Vagina (tissue), 2 donors: ENCODE data around the gene GALNT11. TPM values are rescaled to one million over a fixed set of nuclear protein-coding genes. Genes with fewer than 3 reads are reported as not detected.

Experiments used
- DNase-seq, 2 donors: peaks; one replicate each; pipeline ENCODE4 v3.0.0-alpha.2; 2017; ENCODE audit errors: extremely low spot score in 2 of 2
- H3K27ac ChIP-seq: fragments of 200-600 bp; sonication (generic); one replicate; pipeline ENCODE4 v1.5.1; 2019
- H3K27me3 ChIP-seq: fragments of 200-600 bp; sonication (generic); one replicate; pipeline ENCODE4 v1.5.1; 2019
- H3K36me3 ChIP-seq, 2 donors: fragments of 200-600 bp; sonication (generic); one replicate each; pipeline ENCODE4 v1.5.1; 2017 to 2019
- H3K4me1 ChIP-seq: fragments of 200-600 bp; sonication (generic); one replicate; pipeline ENCODE4 v1.5.1; 2019
- H3K4me3 ChIP-seq, 2 donors: fragments of 200-600 bp; sonication (generic); 1 replicate in 1 of 2; 2 replicates in 1 of 2; pipeline ENCODE4 v1.5.1; 2016 to 2019
- H3K9me3 ChIP-seq: fragments of 200-600 bp; sonication (generic); one replicate; pipeline ENCODE4 v1.5.1; 2019
- POLR2A ChIP-seq, 2 donors: fragments of 450-650 bp; IDR thresholded peaks; one replicate each; pipeline ENCODE4 v1.6.1; 2017; ENCODE audit warnings: antibody characterized with exemption in 2 of 2, mild to moderate bottlenecking in 2 of 2, moderate library complexity in 2 of 2
- POLR2AphosphoS5 ChIP-seq, 2 donors: sonication (generic); formaldehyde crosslinking; IDR thresholded peaks; one replicate each; pipeline ENCODE4 v1.9.0; 2017; ENCODE audit warnings: antibody characterized with exemption in 2 of 2, mild to moderate bottlenecking in 2 of 2, low read depth in 1 of 2; ENCODE audit not compliant: insufficient read depth in 1 of 2
- intact Hi-C: fragments of 100-400 bp; cut with DNase I; formaldehyde crosslinking; loops from one replicate; pipeline ENCODE4 v1.15.1; 2023
- total RNA-seq: library from RNA; depleted of rRNA; stranded (reverse); fragments of >200 nt; gene quantifications from one replicate; pipeline ENCODE4 v1.2.3, GENCODE V29; 2016
- TF ChIP-seq, protein P1 (sequence below), 3 experiments: fragments of 450-650 bp in 2 of 3; fragments of 200-600 bp in 1 of 3; sonication (generic) in 1 of 3; IDR thresholded peaks; one replicate each; pipeline ENCODE4 v1.5.1; 2017 to 2019; ENCODE audit warnings: antibody characterized with exemption in 3 of 3, mild to moderate bottlenecking in 2 of 3, moderate library complexity in 2 of 3

Gene GALNT11
- total RNA-seq, 1 donor from 2014 or later, result 46.9 TPM

DNA sequence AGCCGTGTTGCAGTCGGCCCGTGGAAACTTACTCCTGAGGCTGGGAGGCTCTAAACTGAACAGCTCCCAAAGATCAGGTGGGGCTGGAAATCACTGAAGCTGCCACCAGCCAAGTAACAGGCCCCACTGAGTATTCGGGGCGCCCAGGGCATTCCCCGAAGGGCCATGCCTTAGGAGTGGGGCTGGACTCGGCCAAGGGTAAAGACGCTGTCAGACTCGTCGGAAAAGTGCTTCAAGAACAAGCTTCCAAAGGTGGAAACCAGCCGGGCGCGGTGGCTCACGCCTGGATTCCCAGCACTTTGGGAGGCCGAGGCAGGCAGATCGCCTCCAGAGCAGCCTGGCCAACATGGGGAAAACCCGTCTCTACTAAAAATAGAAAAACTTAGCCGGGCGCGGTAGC lies 102.8 kb downstream of the GALNT11 start:
- intact Hi-C loops, result no loop called here
- peaks cover 0 to 27% of the 10 kb centered on the region in 2 donors for H3K36me3 ChIP-seq

GRCh38 chr7:152128741-152129461 lies 103.4 kb downstream of the GALNT11 start:
- H3K9me3 ChIP-seq, result no peaks in the 10 kb centered on the region
- no peak for TF ChIP-seq POLR2A (IDR thresholded peaks at IDR 0.05)
- H3K27ac ChIP-seq, result no peak overlapping the region
- intact Hi-C loops, result no loop called here
- no peak for DNase-seq
- H3K4me3 ChIP-seq, result no peak overlapping the region
- H3K27me3 ChIP-seq, result no peaks in the 10 kb centered on the region
- peaks cover 0 to 21% of the 10 kb centered on the region in 2 donors for H3K36me3 ChIP-seq
- H3K4me1 ChIP-seq, result no peaks in the 10 kb centered on the region

More for the DNA sequence above, 102.8 kb downstream of the GALNT11 start:
- TF ChIP-seq POLR2AphosphoS5 (IDR thresholded peaks at IDR 0.05; ENCODE audit: insufficient read depth in 1 of 2, low read depth in 1 of 2) (no peak), POLR2A (IDR thresholded peaks at IDR 0.05) (no peak)
- TF ChIP-seq, protein P1, sequence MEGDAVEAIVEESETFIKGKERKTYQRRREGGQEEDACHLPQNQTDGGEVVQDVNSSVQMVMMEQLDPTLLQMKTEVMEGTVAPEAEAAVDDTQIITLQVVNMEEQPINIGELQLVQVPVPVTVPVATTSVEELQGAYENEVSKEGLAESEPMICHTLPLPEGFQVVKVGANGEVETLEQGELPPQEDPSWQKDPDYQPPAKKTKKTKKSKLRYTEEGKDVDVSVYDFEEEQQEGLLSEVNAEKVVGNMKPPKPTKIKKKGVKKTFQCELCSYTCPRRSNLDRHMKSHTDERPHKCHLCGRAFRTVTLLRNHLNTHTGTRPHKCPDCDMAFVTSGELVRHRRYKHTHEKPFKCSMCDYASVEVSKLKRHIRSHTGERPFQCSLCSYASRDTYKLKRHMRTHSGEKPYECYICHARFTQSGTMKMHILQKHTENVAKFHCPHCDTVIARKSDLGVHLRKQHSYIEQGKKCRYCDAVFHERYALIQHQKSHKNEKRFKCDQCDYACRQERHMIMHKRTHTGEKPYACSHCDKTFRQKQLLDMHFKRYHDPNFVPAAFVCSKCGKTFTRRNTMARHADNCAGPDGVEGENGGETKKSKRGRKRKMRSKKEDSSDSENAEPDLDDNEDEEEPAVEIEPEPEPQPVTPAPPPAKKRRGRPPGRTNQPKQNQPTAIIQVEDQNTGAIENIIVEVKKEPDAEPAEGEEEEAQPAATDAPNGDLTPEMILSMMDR (IDR thresholded peaks at IDR 0.05), result no peak
- H3K9me3 ChIP-seq, result no peaks in the 10 kb centered on the region
- H3K4me1 ChIP-seq, result no peaks in the 10 kb centered on the region
- H3K27me3 ChIP-seq, result no peaks in the 10 kb centered on the region
- H3K27ac ChIP-seq, result no peak overlapping the region
- DNase-seq, result no peak
- no peak overlapping the region for H3K4me3 ChIP-seq

GRCh38 chr7:152129682-152130081 lies 104.2 kb downstream of the GALNT11 start:
- H3K4me3 ChIP-seq, result no peak overlapping the region
- no peak overlapping the region for H3K27ac ChIP-seq
- TF ChIP-seq, protein P1 (IDR thresholded peaks at IDR 0.05), result no peak
- TF ChIP-seq POLR2AphosphoS5 (IDR thresholded peaks at IDR 0.05; ENCODE audit: insufficient read depth in 1 of 2, low read depth in 1 of 2), result no peak
- no peaks in the 10 kb centered on the region for H3K9me3 ChIP-seq
- peaks cover 0 to 13% of the 10 kb centered on the region in 2 donors for H3K36me3 ChIP-seq
- DNase-seq, result no peak
- no peaks in the 10 kb centered on the region for H3K27me3 ChIP-seq
- H3K4me1 ChIP-seq, result no peaks in the 10 kb centered on the region
- intact Hi-C loops, result no loop called here

- H3K4me3 ChIP-seq, result no peak overlapping the region
- H3K4me1 ChIP-seq, result peaks cover 3% of the 10 kb centered on the region
- TF ChIP-seq POLR2AphosphoS5 (IDR thresholded peaks at IDR 0.05; ENCODE audit: insufficient read depth in 1 of 2, low read depth in 1 of 2), result no peak
- TF ChIP-seq POLR2A (IDR thresholded peaks at IDR 0.05), result no peak
- TF ChIP-seq, protein P1 (IDR thresholded peaks at IDR 0.05), result no peak
- no peaks in the 10 kb centered on the region for H3K27me3 ChIP-seq
- no peak for DNase-seq
- peaks cover 0 to 9% of the 10 kb centered on the region in 2 donors for H3K36me3 ChIP-seq
- H3K27ac ChIP-seq, result no peak overlapping the region
- intact Hi-C loops, result no loop called here
- no peaks in the 10 kb centered on the region for H3K9me3 ChIP-seq
These were observed 105.5 kb downstream of the GALNT11 start for GRCh38 chr7:152130658-152131590.

DNA sequence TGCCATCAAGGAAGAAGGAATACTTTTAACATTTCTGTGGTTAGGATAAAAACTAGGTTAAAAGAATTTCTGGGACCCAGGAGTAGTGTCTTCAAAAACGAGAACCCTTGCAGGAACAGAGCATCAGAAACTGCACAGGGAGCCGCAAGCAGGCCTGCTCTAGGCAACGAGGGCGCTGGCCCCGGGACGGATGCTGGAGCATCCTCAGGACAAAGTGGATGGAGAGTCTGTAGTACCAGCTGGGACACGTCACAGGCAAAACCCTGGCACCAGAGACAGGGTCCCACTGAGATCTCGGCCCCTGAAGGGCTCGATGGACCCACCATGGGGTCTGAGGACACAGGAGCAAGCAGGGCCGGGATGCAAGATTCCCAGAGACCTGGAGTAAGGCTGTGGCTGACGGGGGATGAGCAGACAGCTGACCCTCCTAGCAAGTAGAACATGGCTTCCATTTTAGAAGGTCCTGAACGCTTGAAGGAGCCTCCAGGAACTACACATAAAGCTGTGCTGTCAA lies 106.6 kb downstream of the GALNT11 start:
- no peaks in the 10 kb centered on the region for H3K27me3 ChIP-seq
- no peaks in the 10 kb centered on the region for H3K9me3 ChIP-seq
- no peak overlapping the region for H3K4me3 ChIP-seq
- peaks cover 0 to 9% of the 10 kb centered on the region in 2 donors for H3K36me3 ChIP-seq
- intact Hi-C loops, result no loop called here
- no peak overlapping the region for H3K27ac ChIP-seq
- DNase-seq, result no peak
- H3K4me1 ChIP-seq, result peaks cover 14% of the 10 kb centered on the region
- TF ChIP-seq, protein P1 (IDR thresholded peaks at IDR 0.05), result no peak
- TF ChIP-seq POLR2AphosphoS5 (IDR thresholded peaks at IDR 0.05; ENCODE audit: insufficient read depth in 1 of 2, low read depth in 1 of 2) (no peak), POLR2A (IDR thresholded peaks at IDR 0.05) (no peak)
